Measurements from ENCODE around the gene MBOAT2.
"Not testable (repeated sequence)": the region's sequence is repeated elsewhere in the genome, so short reads cannot be mapped to it uniquely, and the experiment has no call there.

MBOAT2 gene

DNA sequence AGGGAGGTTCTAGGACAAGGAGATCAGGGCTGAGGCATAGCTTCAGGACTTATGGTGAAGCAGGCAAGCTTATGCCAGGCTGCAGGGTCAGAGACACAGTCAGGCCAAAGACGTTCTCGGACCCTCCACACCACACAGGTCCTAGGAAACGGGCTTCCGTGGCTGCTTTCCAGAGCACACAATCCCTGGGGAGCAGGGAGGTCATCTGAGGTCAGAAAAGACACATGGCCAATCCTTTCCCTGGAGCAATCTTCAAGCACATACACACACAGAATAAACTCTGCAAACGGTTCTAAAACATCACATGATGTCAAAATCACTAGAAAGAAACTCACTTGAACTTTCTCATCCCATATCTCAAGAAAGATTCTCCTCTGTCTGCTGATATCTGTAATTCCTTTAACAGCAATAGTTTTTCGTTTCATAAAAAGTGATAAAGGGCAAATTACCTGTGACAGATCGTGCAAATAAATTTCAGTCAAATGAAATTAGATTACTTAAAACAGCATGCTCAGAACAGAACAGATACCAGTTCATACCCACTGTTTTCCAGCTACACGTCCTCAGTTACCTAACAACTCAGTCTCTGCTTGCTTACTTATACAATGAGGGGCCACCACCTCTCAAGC lies 63.9 kb downstream of the MBOAT2 start:
- DNase-seq = no peak

DNA sequence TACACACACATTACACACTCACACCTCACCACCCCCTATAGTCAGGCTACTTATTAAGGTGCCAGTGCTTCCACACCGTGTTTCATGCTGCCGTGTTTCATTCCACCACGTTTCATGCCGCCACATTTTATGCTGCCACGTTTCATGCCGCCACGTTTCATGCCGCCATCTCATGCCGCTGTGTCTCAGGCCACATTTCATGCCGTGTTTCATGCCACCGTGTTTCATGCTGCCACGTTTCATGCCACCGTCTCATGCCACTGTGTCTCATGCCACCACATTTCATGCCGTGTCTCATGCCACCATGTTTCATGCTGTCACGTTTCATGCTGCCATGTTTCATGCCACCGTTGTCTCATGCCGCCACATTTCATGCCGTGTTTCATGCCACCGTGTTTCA lies 65.1 kb downstream of the MBOAT2 start:
- DNase-seq = no peak

GRCh38 chr2:8935982-8936381 lies 67.5 kb downstream of the MBOAT2 start:
- no peak for DNase-seq

DNA sequence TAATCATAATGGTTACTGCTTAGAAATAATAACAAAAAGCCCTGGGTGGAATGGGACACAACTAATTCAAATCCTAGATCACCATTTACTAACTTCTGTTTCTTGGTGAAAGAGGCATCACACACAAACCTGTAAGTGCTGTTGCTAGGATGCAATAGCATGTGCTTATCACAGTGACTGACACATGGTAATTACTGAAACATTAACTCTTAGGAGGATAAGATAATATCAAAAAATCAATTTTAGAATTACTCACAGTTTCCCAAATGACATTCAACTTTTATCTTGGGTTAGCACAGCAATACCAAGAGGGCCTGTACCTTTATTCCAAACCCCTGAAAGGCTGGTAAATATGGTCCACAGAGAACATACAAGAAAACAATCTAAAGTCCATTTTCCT lies 69.1 kb downstream of the MBOAT2 start:
- DNase-seq = no peak

DNA sequence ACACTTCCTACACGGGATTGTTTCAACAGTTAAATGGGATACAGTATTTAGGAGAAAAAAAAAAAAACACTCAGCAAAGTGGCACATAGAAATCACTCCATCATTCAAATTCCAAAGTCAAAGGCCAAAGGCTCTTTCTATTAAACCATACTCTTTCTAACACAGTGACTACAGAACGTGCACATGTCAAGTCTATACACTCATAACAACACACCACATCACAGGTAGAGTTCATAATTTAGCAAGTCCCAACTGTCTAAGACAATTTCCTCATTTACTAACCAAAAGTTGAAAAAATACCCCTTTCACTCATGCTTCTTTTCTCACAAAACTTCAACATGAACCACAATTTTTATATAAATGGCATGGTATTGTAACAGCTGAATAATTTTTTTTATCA lies 70.8 kb downstream of the MBOAT2 start:
- no peak for DNase-seq

DNA sequence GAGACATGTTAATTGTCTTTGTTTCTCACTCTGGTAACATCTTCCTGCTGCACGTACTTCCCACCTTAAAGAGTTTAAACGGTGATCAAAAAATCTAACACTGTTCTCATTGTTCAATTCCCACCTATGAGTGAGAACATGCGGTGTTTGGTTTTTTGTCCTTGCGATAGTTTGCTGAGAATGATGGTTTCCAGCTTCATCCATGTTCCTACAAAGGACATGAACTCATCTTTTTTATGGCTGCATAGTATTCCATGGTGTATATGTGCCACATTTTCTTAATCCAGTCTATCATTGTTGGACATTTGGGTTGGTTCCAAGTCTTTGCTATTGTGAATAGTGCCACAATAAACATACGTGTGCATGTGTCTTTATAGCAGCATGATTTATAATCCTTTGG lies 73.3 kb downstream of the MBOAT2 start:
- DNase-seq = not testable (repeated sequence)

DNA sequence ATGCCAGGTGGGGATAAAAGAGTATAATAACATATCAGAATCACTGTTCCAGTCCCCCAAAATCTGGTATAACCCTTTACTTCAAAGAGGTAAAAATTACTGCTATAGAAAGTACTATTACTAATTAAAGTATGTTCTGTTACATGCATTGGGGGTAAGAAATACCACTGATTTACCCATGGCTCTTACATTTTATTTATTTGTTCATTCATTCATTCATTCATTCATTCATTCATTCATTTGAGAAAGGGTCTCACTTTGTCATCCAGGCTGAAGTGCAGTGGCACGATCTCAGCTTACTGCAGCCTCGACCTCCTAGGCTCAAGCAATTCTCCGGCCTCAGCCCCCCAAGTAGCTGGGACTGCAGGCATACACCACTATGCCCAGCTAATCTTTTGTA lies 74.4 kb downstream of the MBOAT2 start:
- DNase-seq = no peak

- no peak for DNase-seq
Observed at GRCh38 chr2:8927510-8928455, 75.7 kb downstream of the MBOAT2 start.

GRCh38 chr2:8926356-8926755 lies 77.1 kb downstream of the MBOAT2 start:
- DNase-seq = no peak

DNA sequence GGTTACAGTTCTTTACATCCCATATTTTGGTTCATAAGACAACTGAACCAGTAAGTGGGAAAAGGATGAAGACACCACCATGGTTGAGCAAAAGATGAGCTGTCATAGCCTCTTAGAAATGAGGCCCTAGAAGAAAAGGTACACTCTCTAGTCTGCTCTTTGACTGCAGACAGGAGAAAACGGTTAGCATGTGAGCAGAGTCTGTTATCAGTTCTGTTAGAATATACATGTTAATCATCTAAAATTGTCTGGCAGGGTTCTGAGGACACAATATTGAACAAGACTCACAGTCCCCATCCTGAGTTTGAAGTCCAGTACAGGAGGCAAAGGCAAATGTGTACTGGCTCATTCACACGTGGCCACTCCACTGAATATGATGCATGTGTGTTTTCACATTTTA lies 78.1 kb downstream of the MBOAT2 start:
- no peak for DNase-seq

DNA sequence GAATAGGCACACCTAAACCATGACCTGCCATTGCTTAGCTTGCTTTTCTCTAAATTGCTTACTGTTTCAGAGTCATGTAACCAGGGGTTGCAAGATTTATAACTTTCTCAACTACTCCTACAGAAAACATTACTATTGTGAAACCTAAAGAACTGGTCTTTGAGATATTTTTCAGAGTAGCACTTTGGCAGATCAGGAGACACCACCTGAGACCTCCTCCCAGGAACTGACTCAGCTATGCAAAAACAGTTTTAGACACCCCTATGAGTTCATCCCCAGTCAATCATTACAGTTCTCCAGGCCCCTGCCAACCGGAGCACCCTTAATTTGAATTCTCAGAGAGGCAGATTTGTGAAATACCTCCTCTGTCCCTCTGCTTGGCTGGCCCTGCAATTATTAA lies 80.3 kb downstream of the MBOAT2 start:
- DNase-seq = no peak

GRCh38 chr2:8922431-8922830 lies 81.1 kb downstream of the MBOAT2 start:
- no peak for DNase-seq

DNA sequence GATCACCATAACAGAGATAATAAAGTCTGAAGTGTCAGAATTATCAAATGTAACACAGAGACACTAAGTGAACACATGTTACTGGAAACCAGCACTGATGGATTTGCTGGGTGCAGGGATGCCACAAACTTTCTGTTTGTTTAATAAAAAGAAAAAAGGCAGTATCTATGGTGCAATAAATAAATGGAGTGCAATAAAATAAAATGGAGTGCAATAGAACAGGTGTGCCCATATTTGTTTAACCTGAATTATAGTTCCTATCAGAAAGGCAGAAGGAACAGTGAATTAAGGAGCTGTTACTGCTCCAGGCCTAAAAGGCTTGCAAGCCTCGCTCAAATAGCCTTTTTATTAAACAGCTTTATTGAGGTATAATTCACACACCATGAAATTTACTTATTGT lies 85.1 kb downstream of the MBOAT2 start:
- no peak for DNase-seq

- DNase-seq = no peak
Observed at GRCh38 chr2:8915941-8916340, 87.5 kb downstream of the MBOAT2 start.

- not testable (repeated sequence) for DNase-seq
Observed at GRCh38 chr2:8913767-8914166, 89.7 kb downstream of the MBOAT2 start.

GRCh38 chr2:8907764-8908288 lies 95.7 kb downstream of the MBOAT2 start:
- DNase-seq = no peak

DNA sequence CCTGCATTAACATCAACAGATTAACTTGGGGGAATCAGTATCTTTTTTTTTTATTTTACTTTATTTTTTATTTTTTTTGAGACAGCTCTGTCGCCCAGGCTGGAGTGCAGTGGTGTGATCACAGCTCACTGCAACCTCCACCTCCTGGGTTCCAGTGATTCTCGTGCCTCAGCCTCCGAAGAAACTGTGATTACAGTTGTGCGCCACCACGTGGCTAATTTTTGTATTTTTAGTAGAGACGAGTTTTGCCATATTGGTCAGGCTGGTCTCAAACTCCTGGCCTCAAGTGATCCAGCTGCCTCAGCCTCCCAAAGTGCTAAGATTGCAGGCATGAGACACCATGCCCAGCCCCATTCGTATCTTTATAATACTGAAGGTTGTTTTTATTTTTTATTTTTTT lies 99.6 kb downstream of the MBOAT2 start:
- DNase-seq = not testable (repeated sequence)

- DNase-seq = not testable (repeated sequence)
Observed at GRCh38 chr2:8902757-8903156, 100.7 kb downstream of the MBOAT2 start.

DNA sequence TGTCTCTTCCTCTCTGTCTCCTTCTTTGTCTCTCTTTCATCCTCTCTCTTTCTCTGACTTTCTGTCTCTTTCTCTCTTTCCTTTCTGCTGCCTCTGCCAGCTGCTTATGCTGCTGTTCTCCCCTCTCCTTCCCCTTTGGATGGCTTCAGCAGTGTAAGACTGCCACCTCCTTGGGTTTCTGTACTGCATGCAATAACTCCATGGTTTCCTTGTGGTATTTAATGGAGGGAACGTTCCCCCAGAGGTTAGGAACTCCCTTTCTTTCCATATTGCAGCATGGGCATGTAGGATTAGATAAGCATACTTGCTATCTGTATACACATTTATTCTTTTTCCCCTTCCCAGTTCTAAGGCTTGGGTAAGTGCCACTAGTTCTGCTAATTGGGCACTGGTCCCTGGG lies 106.3 kb downstream of the MBOAT2 start:
- not testable (repeated sequence) for DNase-seq

- not testable (repeated sequence) for DNase-seq
Observed at GRCh38 chr2:8896671-8897070, 106.8 kb downstream of the MBOAT2 start.

DNA sequence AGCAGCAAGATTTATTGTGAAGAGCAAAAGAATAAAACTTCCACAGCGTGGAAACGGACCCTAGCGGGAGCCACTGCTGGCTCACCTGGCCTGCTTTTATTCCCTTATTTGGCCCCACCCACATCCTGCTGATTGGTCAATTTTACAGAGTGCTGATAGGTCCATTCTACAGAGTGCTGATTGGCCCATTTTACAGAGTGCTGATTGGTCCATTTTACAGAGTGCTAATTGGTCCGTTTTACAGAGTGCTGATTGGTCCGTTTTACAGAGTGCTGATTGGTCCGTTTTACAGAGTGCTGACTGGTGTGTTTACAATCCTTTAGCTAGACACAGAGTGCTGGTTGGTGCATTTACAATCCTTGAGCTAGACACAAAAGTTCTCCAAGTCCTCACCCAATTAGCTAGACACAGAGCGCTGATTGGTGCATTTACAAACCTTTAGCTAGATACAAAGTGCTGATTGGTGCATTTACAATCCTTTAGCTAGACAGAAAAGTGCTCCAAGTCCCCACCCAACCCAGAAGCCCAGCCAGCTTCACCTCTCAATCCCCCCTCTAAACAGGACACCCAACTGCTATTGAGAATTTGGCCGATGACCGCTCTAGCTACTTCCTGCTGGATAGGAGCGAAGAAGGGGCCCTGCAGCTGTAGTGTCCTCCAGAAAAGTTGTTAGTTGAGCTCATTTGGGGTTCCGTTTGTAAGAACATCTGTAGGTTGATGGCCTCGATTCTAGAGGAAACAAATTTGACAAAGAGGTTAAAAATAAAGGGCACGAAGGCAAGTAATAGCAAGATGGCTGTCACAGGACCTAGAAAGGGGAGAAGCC lies 108.2 kb downstream of the MBOAT2 start:
- DNase-seq = not testable (repeated sequence)

DNA sequence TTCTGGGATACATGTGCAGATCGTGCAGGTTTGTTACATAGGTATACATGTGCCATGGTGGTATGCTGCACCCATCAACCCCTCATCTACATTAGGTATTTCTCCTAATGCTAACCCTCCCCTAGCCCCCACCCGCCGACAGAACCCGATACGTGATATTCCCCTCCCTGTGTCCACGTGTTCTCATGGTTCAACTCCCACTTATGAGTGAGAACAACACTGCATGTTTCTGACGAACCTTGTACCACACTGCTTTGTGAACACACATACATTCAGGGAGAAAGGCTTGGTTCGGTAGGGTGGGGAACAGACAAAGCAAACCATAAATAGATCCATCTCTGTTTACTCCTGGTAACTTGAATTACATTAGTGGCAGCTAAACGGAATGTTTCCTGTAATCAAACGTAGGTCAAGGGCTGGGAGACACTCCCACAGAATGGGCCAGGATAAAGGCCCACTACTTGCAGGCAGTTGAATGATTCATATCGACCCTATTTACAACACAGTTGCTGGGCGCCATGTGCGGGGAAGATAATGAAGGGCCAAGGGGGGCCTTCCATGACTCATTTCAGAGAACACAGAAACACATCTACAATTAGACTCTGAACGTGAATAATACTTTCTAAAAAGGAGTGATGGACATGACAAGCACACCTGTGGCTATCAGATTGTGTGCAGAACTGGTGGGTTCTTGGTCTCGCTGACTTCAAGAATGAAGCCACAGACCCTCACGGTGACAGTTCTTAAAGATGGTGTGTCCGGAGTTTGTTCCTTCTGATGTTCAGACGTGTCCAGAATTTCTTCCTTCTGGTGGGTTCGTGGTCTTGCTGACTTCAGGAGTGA lies 109.3 kb downstream of the MBOAT2 start:
- DNase-seq = no peak
